ENCODE results near the gene GGT6. TPM values are rescaled to one million over a fixed set of nuclear protein-coding genes. Genes with fewer than 3 reads are reported as not detected.

GGT6 gene
- polyA plus RNA-seq, 10 donors: 0.10 to 2.1 (median 0.15) TPM; not detected in 1

Other genes starting within 250 kb of the GGT6 start
- 10 to 100 TPM; 53.2 to 89.2 (median 67.6) TPM for gene UBE2G1, start 193.9 kb downstream of the GGT6 start, polyA plus RNA-seq (ENCODE audit: insufficient read length in 10 of 10)
- gene SPNS3, start 126.6 kb downstream of the GGT6 start, polyA plus RNA-seq (ENCODE audit: insufficient read length in 10 of 10): under 1 TPM; 0.17 to 0.63 (median 0.41) TPM
- gene SPNS2, start 61.7 kb downstream of the GGT6 start, polyA plus RNA-seq (ENCODE audit: insufficient read length in 10 of 10): 10 to 100 TPM in 1 of 10 donors, 1 to 10 TPM in 9; 4.1 to 10.2 (median 7.1) TPM
- gene MYBBP1A, start 5.2 kb downstream of the GGT6 start, polyA plus RNA-seq (ENCODE audit: insufficient read length in 10 of 10): 10 to 100 TPM; 25.9 to 41.9 (median 31.3) TPM
- 100 to 1,000 TPM in 8 of 10 donors, 10 to 100 TPM in 2; 45.2 to 166 (median 110) TPM for gene SMTNL2, start 24.0 kb upstream of the GGT6 start, polyA plus RNA-seq (ENCODE audit: insufficient read length in 10 of 10)
- 1 to 10 TPM in 1 of 10 donors, under 1 TPM in 9; 0.25 to 1.1 (median 0.44) TPM for gene ALOX15, start 81.1 kb upstream of the GGT6 start, polyA plus RNA-seq (ENCODE audit: insufficient read length in 10 of 10)
- 10 to 100 TPM; 26.8 to 34.6 (median 31.6) TPM for gene PELP1, start 143.6 kb upstream of the GGT6 start, polyA plus RNA-seq (ENCODE audit: insufficient read length in 10 of 10)
- 10 to 100 TPM; 17.8 to 25.8 (median 20.3) TPM for gene ARRB2, start 150.1 kb upstream of the GGT6 start, polyA plus RNA-seq (ENCODE audit: insufficient read length in 10 of 10)
- gene MED11, start 170.9 kb upstream of the GGT6 start, polyA plus RNA-seq (ENCODE audit: insufficient read length in 10 of 10): 10 to 100 TPM; 13.4 to 17.4 (median 15.8) TPM
- under 1 TPM; 0.19 to 0.52 (median 0.30) TPM for gene ZMYND15, start 179.3 kb upstream of the GGT6 start, polyA plus RNA-seq (ENCODE audit: insufficient read length in 10 of 10)
- gene CXCL16, start 179.4 kb upstream of the GGT6 start, polyA plus RNA-seq (ENCODE audit: insufficient read length in 10 of 10): 1 to 10 TPM; 3.2 to 6.0 (median 5.2) TPM
- not detected for gene TM4SF5, start 211.3 kb upstream of the GGT6 start, polyA plus RNA-seq (ENCODE audit: insufficient read length in 10 of 10)
- 1 to 10 TPM; 3.9 to 8.3 (median 5.8) TPM for gene VMO1, start 225.8 kb upstream of the GGT6 start, polyA plus RNA-seq (ENCODE audit: insufficient read length in 10 of 10)
- under 1 TPM in 9 of 10 donors, not detected in 1; 0.40 to 0.79 (median 0.56) TPM for gene GLTPD2, start 228.4 kb upstream of the GGT6 start, polyA plus RNA-seq (ENCODE audit: insufficient read length in 10 of 10)
- 100 to 1,000 TPM in 4 of 10 donors, 10 to 100 TPM in 6; 88.8 to 107 (median 96.2) TPM for gene PSMB6, start 235.6 kb upstream of the GGT6 start, polyA plus RNA-seq (ENCODE audit: insufficient read length in 10 of 10)
- gene PLD2, start 246.6 kb upstream of the GGT6 start, polyA plus RNA-seq (ENCODE audit: insufficient read length in 10 of 10): 10 to 100 TPM; 15.4 to 35.0 (median 24.6) TPM

All from muscle of back (tissue), 10 donors.